BE2C (cell line): ENCODE data around the gene EDN2.

ENCODE experiments used
- DNase-seq: peaks from one replicate; pipeline ENCODE4 v3.0.0-alpha.2; 2020
- H3K27me3 ChIP-seq: fragments of 250-450 bp; sonication (Bioruptor Pico); 2 replicates; pipeline ENCODE4 v1.5.1; 2020; ENCODE audit warnings: mild to moderate bottlenecking
- H3K36me3 ChIP-seq: fragments of 250-450 bp; sonication (Bioruptor Pico); 2 replicates; pipeline ENCODE4 v1.5.1; 2020; ENCODE audit warnings: mild to moderate bottlenecking
- H3K4me1 ChIP-seq: fragments of 250-450 bp; sonication (Bioruptor Pico); 2 replicates; pipeline ENCODE4 v1.5.1; 2020
- H3K4me3 ChIP-seq: 2 replicates; pipeline ENCODE4 v1.5.1; 2011; ENCODE audit warnings: low read depth, low read length
- H3K9me3 ChIP-seq: fragments of 250-450 bp; sonication (Bioruptor Pico); 2 replicates; pipeline ENCODE4 v1.5.1; 2020
- TF ChIP-seq, protein P1 (sequence below): IDR thresholded peaks from 2 replicates; pipeline ENCODE4 v1.5.1; 2012; ENCODE audit warnings: mild to moderate bottlenecking, low read depth, low read length

EDN2 gene

DNA sequence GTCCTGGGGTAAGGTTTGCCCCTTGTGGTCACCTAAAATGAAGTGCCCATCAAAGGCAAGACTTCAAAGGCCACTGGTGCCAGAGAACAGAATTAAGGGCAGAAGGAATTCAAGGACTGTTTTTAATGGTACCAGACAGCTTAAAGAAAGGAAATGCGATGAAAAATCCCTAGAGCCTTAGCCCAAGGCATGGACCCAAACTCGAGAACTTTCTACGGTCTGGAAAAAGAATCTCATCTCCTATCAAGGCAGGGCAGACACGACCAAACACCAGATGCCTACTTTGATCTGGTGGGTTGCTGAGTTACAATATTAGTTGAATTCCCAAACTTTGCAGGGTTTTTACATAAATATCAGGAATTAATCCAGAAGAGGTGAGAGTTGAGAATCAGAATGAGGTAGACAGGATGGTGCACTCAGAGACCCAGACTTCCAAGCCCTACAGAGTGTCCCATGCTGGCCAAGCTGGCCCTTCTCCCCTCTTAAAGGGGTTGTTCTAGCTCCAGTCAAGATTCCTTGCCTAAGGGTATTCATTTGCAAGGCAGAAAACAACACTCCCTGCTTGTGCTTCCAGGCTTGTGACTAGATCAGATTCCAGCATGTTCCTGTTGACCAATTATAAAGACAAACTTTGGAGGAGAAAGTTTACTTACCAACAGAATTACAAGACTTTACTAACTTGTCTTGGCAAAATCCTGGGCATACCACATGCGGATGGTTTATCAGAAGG, 48.0 kb downstream of the EDN2 start:
- Histone ChIP-seq H3K4me3 (no peak overlapping the region), H3K27me3 (no peaks in the 10 kb centered on the region), H3K36me3 (no peaks in the 10 kb centered on the region), H3K9me3 (no peaks in the 10 kb centered on the region), H3K4me1 (peaks cover 13% of the 10 kb centered on the region)
- TF ChIP-seq, protein P1, sequence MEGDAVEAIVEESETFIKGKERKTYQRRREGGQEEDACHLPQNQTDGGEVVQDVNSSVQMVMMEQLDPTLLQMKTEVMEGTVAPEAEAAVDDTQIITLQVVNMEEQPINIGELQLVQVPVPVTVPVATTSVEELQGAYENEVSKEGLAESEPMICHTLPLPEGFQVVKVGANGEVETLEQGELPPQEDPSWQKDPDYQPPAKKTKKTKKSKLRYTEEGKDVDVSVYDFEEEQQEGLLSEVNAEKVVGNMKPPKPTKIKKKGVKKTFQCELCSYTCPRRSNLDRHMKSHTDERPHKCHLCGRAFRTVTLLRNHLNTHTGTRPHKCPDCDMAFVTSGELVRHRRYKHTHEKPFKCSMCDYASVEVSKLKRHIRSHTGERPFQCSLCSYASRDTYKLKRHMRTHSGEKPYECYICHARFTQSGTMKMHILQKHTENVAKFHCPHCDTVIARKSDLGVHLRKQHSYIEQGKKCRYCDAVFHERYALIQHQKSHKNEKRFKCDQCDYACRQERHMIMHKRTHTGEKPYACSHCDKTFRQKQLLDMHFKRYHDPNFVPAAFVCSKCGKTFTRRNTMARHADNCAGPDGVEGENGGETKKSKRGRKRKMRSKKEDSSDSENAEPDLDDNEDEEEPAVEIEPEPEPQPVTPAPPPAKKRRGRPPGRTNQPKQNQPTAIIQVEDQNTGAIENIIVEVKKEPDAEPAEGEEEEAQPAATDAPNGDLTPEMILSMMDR = no peak
- DNase-seq = no peak

DNA sequence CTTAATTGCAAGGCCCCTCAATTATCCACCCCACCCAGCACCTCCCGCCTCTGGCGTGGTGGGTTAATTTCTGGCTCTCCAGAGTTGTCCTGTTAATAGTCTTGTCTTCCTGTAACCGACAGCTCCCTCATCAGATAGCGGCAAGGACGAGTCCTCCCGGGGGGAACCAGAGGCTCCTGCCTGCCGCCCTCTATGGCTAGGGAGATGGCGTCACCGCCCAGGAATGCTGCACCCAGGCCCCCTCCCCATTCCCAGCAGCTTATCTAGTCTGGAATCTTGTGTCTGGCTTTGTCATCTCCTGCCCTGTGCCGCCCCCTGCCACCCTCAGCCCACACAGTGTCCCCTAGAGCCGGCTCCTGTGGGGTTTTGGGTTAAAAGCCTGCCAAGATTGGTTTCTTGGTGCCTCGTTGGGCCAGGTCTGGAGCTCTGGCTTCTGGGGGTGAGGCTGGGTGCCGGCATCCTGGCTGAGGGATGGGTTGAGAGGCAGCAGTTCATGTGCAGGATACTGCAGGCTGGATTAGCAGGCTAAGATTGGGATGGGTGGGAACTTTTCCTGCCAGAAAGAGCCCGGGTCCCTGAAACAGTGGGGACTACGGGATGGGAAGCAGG, 48.8 kb downstream of the EDN2 start:
- Histone ChIP-seq H3K9me3 (no peaks in the 10 kb centered on the region), H3K4me1 (peaks cover 13% of the 10 kb centered on the region), H3K4me3 (no peak overlapping the region), H3K27me3 (no peaks in the 10 kb centered on the region), H3K36me3 (no peaks in the 10 kb centered on the region)
- peak; percentile 45 for DNase-seq
- TF ChIP-seq, protein P1 = no peak

DNA sequence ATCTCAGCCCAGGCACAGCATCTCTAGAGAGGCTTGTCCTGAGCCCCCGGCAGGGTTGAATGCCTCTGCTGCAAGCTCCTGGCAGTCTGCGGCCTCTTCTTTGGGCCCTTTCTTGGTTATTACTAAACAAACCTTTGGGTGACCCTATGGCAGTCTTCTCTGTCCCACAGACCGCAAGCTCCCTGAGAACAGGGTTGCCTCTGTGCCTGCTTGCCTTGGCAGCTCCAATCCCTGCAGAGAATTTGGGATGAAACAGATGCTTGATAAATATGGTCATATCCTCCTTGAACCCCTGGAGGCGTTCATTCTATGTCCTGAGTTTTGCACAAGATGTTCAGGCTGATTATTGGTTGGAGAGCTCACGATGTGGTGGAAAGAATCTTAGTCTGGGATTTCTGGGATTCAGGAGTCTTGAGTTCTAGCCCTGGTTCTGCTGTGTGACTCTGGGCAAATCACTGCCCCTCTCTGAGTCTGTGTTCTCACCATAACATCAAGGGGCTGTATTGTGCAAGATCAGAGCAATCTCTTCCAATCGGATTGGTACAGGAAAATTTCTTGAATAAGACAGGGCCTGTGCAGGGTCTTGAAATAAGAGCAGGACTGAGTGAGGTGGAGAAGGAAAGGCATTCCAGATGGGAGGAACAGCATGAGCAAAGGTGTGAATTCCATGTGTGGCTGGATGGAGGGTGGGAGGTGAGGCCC, 49.6 kb downstream of the EDN2 start:
- TF ChIP-seq, protein P1 = no peak
- no peaks in the 10 kb centered on the region for H3K9me3 ChIP-seq
- DNase-seq = no peak
- H3K27me3 ChIP-seq = no peaks in the 10 kb centered on the region
- H3K4me3 ChIP-seq = no peak overlapping the region
- H3K4me1 ChIP-seq = peaks cover 13% of the 10 kb centered on the region
- H3K36me3 ChIP-seq = no peaks in the 10 kb centered on the region

DNA sequence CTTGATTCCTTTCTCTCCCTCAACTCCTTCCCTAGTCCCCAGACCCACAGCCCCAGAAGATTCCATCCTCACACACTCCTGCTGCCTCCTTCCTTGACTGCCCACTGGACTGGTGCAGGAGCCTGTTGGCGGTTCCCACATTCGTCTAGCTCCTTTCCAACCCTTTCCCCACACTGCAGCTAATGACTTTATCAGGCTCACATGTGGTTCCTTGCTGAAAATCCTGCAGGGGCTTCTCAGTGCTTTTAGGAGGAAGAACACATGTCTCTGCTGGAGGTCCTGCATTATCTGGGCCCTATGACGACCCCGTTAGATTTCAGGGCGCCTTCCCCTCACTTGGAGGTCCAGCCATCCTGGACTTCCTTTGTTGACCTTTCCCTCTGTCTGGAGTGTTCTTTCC, 50.2 kb downstream of the EDN2 start:
- Histone ChIP-seq H3K4me3 (no peak overlapping the region), H3K9me3 (no peaks in the 10 kb centered on the region), H3K4me1 (peaks cover 13% of the 10 kb centered on the region), H3K36me3 (no peaks in the 10 kb centered on the region), H3K27me3 (no peaks in the 10 kb centered on the region)
- DNase-seq = no peak
- TF ChIP-seq, protein P1 = no peak

DNA sequence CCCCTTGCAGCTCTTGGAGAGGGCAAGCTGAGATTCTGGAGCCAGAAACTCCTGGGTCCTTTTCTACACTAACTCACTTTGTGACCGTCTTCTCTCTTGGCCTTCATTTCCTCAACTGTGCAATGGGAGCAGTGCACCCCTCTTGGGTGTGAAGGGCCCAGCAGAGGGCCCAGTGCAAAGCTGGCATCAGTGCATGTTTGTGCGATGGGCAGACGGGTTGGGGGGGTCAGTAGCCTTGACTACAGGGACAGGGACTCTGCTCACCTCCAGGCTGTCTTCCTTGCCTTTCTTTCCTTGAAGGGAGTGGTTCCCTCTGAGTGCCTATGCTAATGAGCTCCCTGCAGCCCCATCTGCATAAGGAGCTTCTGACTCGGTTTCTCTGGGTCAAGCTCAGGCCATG, 51.0 kb downstream of the EDN2 start:
- Histone ChIP-seq H3K27me3 (no peaks in the 10 kb centered on the region), H3K9me3 (no peaks in the 10 kb centered on the region), H3K4me3 (no peak overlapping the region), H3K4me1 (peaks cover 13% of the 10 kb centered on the region), H3K36me3 (no peaks in the 10 kb centered on the region)
- TF ChIP-seq, protein P1 = no peak
- no peak for DNase-seq
